ENCODE measurements around the gene BPI. TPM values are rescaled to one million over a fixed set of nuclear protein-coding genes. Genes with fewer than 3 reads are reported as not detected.

BPI gene
- total RNA-seq, 2 experiments from 2014 or later = not detected

Other genes with a start within 250 kb of the BPI start
- gene TGM2, start 138.9 kb upstream of the BPI start, total RNA-seq = not detected
- gene KIAA1755, start 43.4 kb upstream of the BPI start, total RNA-seq = not detected
- not detected for gene LBP, start 42.3 kb downstream of the BPI start, total RNA-seq
- gene SNHG17, start 131.2 kb downstream of the BPI start, total RNA-seq = 100 to 1,000 TPM; 236 to 241 TPM
- 10 to 100 TPM; 29.8 to 31.4 TPM for gene RALGAPB, start 168.7 kb downstream of the BPI start, total RNA-seq